Esophagus muscularis mucosa (tissue), 2 donors: ENCODE data around the gene TBC1D22A.

Experiments used
- POLR2A ChIP-seq: fragments of 450-650 bp; IDR thresholded peaks from one replicate; pipeline ENCODE4 v1.6.1; 2017; ENCODE audit warnings: antibody characterized with exemption, moderate library complexity, mild to moderate bottlenecking, low read depth
- POLR2AphosphoS5 ChIP-seq, 2 donors: sonication (generic); formaldehyde crosslinking; IDR thresholded peaks; one replicate each; pipeline ENCODE4 v1.6.1; 2017; ENCODE audit warnings: antibody characterized with exemption in 2 of 2

GRCh38 chr22:46945481-46945880, 183.0 kb downstream of the TBC1D22A start:
- TF ChIP-seq POLR2A = no peak
- no peak for TF ChIP-seq POLR2AphosphoS5 (IDR thresholded peaks at IDR 0.05)
